Mesodermal cell (in vitro differentiated cells): ENCODE measurements around the gene PRRT1.
"Not testable (repeated sequence)": the region's sequence is repeated elsewhere in the genome, so short reads cannot be mapped to it uniquely, and the experiment has no call there.

ENCODE experiments used
- H3K27ac ChIP-seq: 2 replicates; pipeline ENCODE4 v1.7.0; 2013; ENCODE audit warnings: mild to moderate bottlenecking, low read depth, low read length, moderate library complexity; ENCODE audit not compliant: severe bottlenecking
- H3K36me3 ChIP-seq: 2 replicates; pipeline ENCODE4 v1.7.1; 2013; ENCODE audit warnings: mild to moderate bottlenecking, low read length, moderate library complexity; ENCODE audit not compliant: control insufficient read depth, insufficient read depth
- H3K4me1 ChIP-seq: one replicate; pipeline ENCODE4 v1.7.1; 2013; ENCODE audit warnings: mild to moderate bottlenecking, low read length; ENCODE audit not compliant: insufficient read depth, control insufficient read depth, poor library complexity, severe bottlenecking
- H3K4me3 ChIP-seq: 2 replicates; pipeline ENCODE4 v1.7.0; 2013; ENCODE audit warnings: low read length, control low read depth, mild to moderate bottlenecking; ENCODE audit not compliant: insufficient read depth, poor library complexity, severe bottlenecking; ENCODE audit errors: extremely low read depth
- H3K9me3 ChIP-seq: 2 replicates; pipeline ENCODE4 v1.7.1; 2013; ENCODE audit warnings: mild to moderate bottlenecking, low read length, moderate library complexity; ENCODE audit not compliant: control insufficient read depth
- WGBS, 2 experiments: methylation state at CpG; one replicate each; pipeline ENCODE4 v1.1.5; 2013; ENCODE audit warnings: missing lambda C conversion rate in 2 of 2; ENCODE audit not compliant: insufficient coverage in 2 of 2; 5-methylcytosine and 5-hydroxymethylcytosine counted together

Gene PRRT1

GRCh38 chr6:32187009-32187709 is 35.4 kb upstream of the PRRT1 start:
- Histone ChIP-seq H3K4me1 (peaks cover 42% of the 10 kb centered on the region), H3K4me3 (no peak overlapping the region), H3K27ac (no peak overlapping the region), H3K36me3 (peaks cover 56% of the 10 kb centered on the region), H3K9me3 (no peaks in the 10 kb centered on the region)
- 95 to 97% methylated on average over 7 to 9 of the region's 12 CpGs for WGBS, 2 experiments

GRCh38 chr6:32186151-32186840 is 34.6 kb upstream of the PRRT1 start:
- peak overlapping the region; percentile 41 for H3K27ac ChIP-seq
- 86 to 98% methylated on average over 4 to 9 of the region's 10 CpGs for WGBS, 2 experiments
- not testable (repeated sequence) for H3K4me3 ChIP-seq, H3K9me3 ChIP-seq
- H3K4me1 ChIP-seq: peaks cover 33% of the 10 kb centered on the region
- H3K36me3 ChIP-seq: peaks cover 64% of the 10 kb centered on the region

GRCh38 chr6:32185681-32186131 is 34.0 kb upstream of the PRRT1 start:
- WGBS, 2 experiments: 35% methylated on average over 4 to 9 of the region's 11 CpGs
- Histone ChIP-seq H3K27ac (peak overlapping the region; percentile 41), H3K36me3 (peaks cover 70% of the 10 kb centered on the region), H3K4me1 (peaks cover 27% of the 10 kb centered on the region), H3K4me3 (peak overlapping the region; percentile 5)
- H3K9me3 ChIP-seq: not testable (repeated sequence)

- Histone ChIP-seq H3K4me3 (no peak within 1 kb of the TSS), H3K9me3 (no peaks in the 10 kb centered on the region), H3K4me1 (peaks cover 27% of the 10 kb centered on the region), H3K27ac (peak within 1 kb of the TSS; percentile 29), H3K36me3 (peaks cover 82% of the 10 kb centered on the region)
- 86 to 87% methylated on average over 5 of the region's 6 CpGs for WGBS, 2 experiments
Observed at GRCh38 chr6:32184084-32184640, 32.4 kb upstream of the PRRT1 start, which contains the start of gene AGER. Gene AGER, minus strand, starts transcription at chr6:32184253. Its CDS starts 31 bp downstream, at chr6:32184222.

- peaks cover 31% of the 10 kb centered on the region for H3K4me1 ChIP-seq
- H3K9me3 ChIP-seq: no peaks in the 10 kb centered on the region
- peaks cover 76% of the 10 kb centered on the region for H3K36me3 ChIP-seq
- 89 to 96% methylated on average over 14 to 15 of the region's 15 CpGs for WGBS, 2 experiments
- peak overlapping the region; percentile 29 for H3K27ac ChIP-seq
- H3K4me3 ChIP-seq: no peak overlapping the region
Observed at GRCh38 chr6:32183483-32184083, 31.8 kb upstream of the PRRT1 start.

- H3K36me3 ChIP-seq: peaks cover 71% of the 10 kb centered on the region
- no peaks in the 10 kb centered on the region for H3K9me3 ChIP-seq
- H3K4me1 ChIP-seq: peaks cover 27% of the 10 kb centered on the region
- peak overlapping the region; percentile 29 for H3K27ac ChIP-seq
- H3K4me3 ChIP-seq: no peak overlapping the region
- 80 to 100% methylated on average over 1 of the region's 3 CpGs for WGBS, 2 experiments
Observed at GRCh38 chr6:32183030-32183429, 31.3 kb upstream of the PRRT1 start.

- no peak overlapping the region for H3K4me3 ChIP-seq
Observed at GRCh38 chr6:32182555-32182981, 30.8 kb upstream of the PRRT1 start.

GRCh38 chr6:32181915-32182529 is 30.3 kb upstream of the PRRT1 start:
- Histone ChIP-seq H3K36me3 (peaks cover 61% of the 10 kb centered on the region), H3K9me3 (no peaks in the 10 kb centered on the region), H3K27ac (no peak overlapping the region), H3K4me3 (no peak overlapping the region), H3K4me1 (peaks cover 20% of the 10 kb centered on the region)
- WGBS, 2 experiments: 90 to 95% methylated on average over 8 to 10 of the region's 10 CpGs

More at GRCh38 chr6:32182555-32182981, 30.8 kb upstream of the PRRT1 start:
- H3K4me1 ChIP-seq: peaks cover 24% of the 10 kb centered on the region
- no peaks in the 10 kb centered on the region for H3K9me3 ChIP-seq
- peaks cover 66% of the 10 kb centered on the region for H3K36me3 ChIP-seq
- no peak overlapping the region for H3K27ac ChIP-seq
- WGBS, 2 experiments: 96 to 98% methylated on average over 7 to 8 of the region's 10 CpGs

- whole genome bisulfite sequencing, 2 experiments: 90 to 98% methylated on average over 8 to 11 of the region's 15 CpGs
- Histone ChIP-seq H3K4me3 (no peak overlapping the region), H3K36me3 (peaks cover 53% of the 10 kb centered on the region), H3K27ac (peak overlapping the region; percentile 16), H3K4me1 (peaks cover 19% of the 10 kb centered on the region), H3K9me3 (no peaks in the 10 kb centered on the region)
Observed at GRCh38 chr6:32181148-32181702, 29.5 kb upstream of the PRRT1 start.
